HG02798 (cell line): ENCODE measurements around the gene PRMT9.

Source experiments
- ATAC-seq: cut with Tn5 transposase; IDR thresholded peaks from one replicate; pipeline ENCODE4 v1.9.1; 2021; ENCODE audit warnings: mild to moderate bottlenecking; ENCODE audit not compliant: unreplicated experiment, poor library complexity

PRMT9 gene

DNA sequence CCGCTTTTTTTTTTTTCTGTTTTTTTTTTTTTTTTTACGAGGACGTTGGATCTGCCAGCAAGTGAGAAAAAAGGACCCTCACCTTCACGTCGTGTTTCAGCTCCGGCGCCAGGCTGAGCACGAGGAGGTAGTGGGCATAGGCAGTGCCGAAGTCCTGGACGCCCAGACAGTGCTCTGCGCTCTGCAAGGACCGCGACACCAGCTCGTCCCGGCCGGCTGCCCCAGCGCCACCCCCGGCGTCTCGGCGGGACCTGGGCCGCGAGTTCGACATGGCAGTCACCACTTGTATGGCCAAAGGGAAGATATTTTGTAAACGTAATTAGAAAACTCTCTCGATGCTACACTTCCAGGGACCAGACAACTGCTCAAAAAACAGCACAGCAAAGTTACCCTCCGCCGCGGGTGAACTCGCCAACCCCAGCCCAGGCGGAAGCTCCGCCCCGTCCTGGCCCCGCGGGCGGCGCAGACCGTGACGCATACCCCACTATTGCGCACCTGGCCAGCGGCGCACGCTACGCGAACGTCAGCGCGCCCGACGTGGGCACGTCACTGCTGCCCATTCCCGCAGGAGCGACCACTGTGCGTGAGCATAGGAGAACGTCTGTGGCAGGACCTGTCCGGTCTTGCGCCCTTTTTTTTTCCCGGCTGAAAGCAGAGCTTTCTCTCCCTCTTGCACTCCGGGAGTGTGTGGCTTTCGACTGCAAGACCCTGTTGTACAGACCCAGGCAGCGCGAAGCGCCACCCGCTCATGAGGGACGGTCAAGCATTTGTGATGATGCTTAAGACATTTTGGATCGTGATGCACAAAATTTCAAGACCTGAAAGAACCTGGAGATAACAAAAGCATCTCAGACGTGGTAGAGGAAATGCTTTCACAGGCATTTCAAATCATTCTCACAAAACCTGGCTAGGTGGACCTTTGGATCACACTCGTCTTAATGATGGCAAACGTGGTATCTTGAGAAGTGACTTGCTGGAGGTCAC is at the start of gene PRMT9:
Gene PRMT9, minus strand, starts transcription at position 447 of the 984 bp plus-strand sequence. Its CDS starts 176 bp downstream, at position 271.
- ATAC-seq = peak; percentile 100

- peak; percentile 23 for ATAC-seq
Measured at GRCh38 chr4:147732518-147733235, 48.7 kb upstream of the PRMT9 start.

DNA sequence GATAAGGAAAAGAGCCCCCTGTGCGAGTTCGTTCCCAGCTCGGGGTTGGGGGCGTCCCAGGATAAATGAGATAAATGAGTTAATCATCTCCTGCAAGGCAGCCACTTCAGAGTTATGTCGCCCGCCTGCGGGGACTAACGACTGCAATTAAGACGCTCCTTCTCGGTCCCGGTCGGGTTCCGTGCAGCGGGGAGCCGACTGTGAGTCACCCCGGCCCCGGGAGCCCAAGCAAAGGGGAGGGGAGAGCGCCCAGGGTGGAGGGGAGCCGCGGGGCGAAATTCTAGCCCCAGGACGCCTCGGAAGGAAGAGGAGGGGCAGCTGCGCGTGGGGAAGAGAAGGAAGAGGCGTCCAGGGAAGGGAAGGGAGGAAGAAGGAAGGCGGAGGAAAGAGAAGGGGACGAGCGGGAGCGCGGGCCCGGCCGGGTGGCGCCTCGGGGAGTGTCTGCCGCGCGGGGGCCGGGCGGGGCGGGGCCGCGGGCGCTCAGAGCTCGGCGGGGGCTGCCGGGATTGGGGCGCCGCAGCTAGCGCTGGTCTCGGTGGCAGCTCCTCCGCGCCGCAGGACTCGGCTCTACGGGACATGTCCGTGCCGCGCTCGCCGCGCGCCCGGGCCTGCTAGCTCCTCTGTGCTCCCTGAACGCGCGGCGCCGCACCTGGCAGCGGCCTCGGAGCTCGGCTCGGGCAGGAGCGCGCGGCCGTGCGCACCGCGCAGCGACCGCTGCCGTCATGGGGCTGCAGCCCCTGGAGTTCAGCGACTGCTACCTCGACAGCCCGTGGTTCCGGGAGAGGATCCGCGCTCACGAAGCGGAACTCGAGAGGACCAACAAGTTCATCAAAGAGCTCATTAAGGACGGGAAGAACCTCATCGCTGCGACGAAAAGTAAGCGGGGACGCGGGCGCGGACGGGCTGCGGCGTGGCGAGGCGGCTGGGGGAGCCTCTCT is 47.9 kb upstream of the PRMT9 start, which contains the start of gene ARHGAP10:
Gene ARHGAP10, plus strand, starts transcription at position 509 of the 938 bp plus-strand sequence. Its CDS starts 214 bp downstream, at position 723.
- peak; percentile 74 for ATAC-seq

DNA sequence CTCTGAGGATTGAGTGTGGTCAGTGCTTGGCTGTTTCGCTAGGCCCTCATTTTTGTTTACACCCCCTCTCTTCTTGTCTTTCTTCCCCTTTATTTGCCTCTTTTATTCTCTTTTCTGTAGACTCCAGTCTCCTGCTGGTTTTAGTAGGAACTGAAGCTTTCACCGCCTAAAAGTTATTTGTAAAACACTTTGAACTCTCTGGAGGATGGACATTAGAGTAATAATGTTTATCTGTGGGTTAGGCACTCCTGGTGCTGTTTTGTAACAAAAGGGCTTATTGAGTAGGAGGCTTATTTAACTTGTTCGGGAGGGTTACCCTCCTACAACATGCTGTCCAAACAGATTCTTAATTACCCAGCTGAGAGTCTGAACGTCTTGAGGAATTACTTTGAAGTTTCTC is 46.4 kb upstream of the PRMT9 start:
- ATAC-seq = no peak

DNA sequence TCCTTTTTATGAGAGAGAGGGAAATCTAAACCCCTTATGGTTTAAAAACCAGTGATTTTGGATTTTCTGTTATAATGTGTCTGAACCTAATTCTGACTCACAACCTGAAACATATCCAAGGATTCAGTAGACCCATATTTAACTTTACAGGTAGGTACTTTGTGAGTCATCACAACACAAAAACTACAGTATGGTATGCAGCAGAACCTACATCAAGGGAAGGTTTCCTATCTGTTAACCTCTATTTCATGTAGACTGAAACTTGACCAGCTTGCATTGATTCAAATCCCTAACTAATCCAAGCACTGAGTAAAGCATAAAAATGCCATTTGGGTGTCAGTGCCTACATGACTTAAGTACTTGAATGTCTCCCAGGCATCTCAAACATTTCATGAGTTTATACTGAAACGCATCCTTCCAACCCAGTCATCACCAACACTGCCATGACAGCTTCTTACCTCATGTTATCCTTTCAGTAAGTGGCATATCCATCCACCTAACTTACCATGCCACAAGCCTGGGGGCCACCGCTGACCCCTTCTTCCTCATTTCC is 43.6 kb upstream of the PRMT9 start:
- no peak for ATAC-seq

- ATAC-seq = no peak
Measured at GRCh38 chr4:147725673-147726072, 41.7 kb upstream of the PRMT9 start.

DNA sequence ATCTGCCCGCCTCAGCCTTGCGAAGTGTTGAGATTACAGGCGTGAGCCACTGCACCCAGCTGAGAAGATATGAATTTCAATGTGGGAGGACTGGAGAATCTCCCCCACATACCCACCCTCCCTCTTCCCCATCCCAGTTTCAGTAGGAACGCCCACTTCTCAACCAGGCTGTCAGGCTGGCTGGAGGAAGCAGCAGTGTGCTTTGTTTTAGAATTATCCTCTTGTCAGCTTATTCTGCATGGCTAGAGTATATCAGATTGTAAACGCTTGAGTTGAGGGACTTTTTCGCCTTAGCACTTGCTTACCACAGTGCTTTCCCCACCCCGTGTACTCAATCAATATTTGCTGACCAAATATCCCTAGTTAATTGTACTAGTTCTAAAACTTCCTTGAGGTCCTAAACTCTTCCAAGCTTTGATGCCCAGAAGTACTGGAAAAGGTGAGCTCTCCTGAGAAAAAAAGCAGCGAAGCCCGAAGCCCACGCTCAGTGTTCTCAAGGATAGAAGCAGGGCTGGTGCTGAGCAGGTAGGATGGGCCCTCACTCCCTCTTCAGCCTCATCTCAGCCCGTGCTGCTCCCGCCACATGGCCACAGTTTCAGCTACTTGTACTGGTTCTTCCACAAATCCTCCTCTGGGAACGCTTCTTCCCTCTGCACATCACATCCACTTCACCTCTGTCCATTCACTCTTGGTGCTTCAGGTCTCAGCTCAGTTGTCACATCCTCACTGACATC is 40.7 kb upstream of the PRMT9 start:
- ATAC-seq = no peak

DNA sequence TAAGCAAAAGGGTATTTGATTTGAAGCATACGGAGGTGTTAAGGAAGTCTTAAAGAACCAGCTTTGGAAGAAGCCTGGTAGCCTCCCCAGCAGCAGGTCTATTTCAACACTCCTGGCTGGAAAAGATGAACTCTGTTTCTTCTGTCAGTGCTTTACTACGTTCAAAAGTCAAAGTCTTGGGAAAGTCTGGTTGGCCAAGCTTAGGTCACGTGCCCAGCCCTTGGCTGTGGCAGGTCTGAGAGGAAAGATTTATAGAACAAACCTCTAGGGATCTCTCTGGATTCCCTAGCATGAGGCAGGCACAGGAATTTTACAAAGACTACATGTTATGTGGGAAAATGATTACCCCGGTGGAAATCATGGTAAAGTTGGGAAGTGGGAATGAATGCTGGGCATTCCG is 39.4 kb upstream of the PRMT9 start:
- ATAC-seq = no peak

- ATAC-seq = peak; percentile 90
Measured at GRCh38 chr4:147717878-147718277, 33.9 kb upstream of the PRMT9 start.

GRCh38 chr4:147714575-147715401 is 30.8 kb upstream of the PRMT9 start:
- no peak for ATAC-seq

GRCh38 chr4:147709999-147710398 is 26.0 kb upstream of the PRMT9 start:
- no peak for ATAC-seq

DNA sequence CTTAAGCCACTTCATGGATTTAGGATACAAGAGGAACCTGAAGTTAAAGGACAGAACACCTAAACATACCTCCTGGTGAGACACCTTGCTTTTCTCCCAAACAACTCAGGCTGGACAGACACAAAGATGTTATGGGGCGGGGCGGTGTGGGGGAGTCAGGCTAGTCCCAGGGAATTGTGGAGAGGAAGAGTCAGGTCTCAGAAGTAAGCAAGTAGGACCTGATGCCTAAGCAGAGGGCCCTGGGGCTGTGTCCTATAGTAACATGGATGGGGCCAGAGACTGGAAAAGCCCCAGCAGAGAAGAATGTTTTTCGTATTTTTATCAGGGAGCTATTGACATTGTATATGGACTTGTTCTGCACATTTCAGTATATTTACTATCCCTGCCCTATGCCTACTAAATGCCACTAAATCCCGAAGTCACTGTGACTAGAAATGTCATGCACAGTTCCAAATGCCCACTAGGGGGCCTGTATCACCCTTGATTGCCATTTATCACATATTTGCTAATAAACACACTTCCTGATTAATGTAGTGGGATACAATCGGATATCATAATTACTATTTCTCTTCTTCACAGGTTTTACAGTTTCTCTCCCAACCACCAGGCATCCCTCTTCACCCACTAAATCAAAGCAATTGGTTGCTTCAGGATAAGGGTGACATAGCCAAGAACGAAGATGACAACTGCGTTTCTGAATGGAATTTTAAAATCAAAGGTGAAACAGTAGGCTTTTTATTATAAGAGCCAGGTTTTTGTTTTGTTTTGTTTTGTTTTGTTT is 24.1 kb upstream of the PRMT9 start:
- peak; percentile 72 for ATAC-seq

DNA sequence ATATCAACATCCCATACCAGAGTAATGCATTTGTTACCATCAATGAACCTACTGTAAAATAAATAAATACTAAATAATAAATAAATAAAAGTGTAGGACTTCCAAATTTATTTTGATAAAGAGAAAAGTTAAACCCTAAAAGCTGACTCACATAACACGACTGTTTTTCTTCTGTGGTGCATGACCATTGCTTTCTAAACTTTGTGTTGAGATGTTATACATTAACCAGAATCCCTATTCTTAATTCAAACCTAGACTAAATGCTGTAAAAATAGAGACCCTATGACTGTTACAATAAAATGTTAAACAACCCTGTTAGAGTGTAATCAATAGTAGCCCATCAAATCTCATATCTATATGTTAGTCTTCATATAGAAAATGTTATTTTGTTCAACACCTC is 20.9 kb upstream of the PRMT9 start:
- ATAC-seq = no peak

GRCh38 chr4:147696866-147697265 is 12.9 kb upstream of the PRMT9 start:
- no peak for ATAC-seq

DNA sequence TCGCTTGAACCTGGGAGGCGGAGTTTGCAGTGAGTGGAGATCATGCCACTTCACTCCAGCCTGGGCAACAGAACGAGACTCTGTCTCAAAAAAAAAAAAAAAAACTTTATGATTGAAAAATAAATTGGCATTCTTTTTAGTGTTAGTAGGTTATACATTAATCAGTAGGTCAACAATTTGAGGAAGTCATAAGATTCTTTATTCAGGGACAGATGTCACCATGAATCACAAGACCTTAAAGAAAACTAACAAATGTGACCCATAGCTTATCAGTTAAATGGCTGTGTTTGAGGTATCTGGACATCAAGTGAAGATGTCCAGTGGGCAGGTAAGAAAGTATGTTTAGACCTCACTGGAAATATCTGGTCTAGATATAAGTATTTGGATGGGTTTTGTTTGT is 9.3 kb upstream of the PRMT9 start:
- no peak for ATAC-seq

GRCh38 chr4:147691820-147692219 is 7.9 kb upstream of the PRMT9 start:
- no peak for ATAC-seq

DNA sequence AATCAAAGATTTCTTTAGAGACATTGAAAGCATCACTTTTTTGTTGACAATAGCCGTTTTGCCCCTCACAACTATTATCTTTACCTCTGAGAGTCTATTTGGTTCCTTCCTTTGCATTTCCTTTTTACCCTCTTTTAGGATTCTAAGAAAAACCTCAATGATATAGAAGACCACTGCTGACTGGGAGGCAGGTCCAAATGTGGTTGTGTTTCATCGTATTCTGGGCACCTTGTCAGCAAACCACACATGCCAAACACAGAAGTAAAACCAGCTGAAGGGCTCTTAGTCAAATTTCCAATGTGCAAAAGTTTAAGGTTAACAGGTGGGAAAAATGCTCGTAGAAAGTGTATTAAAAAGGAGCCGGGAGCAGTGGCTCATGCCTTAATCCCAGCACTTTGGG is 5.1 kb upstream of the PRMT9 start:
- no peak for ATAC-seq

DNA sequence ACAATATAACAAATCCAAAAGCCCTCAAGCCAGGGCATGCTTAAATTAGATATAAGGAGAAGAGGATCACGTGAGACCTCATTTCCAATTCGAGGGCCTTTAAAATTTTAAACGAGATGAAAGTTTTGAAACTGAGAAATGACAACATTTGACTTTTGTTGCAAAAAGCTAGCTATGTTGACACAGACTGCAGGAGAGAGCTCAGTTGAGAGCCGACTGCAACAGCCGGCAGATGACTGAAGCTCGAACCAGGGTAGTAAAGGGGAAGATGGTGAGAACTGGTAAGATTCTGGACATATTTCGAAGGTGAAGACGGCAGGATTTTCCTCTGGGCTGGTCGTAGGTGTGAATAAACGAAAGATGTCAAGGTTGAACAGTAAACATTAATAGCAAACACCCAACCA is 773 bp downstream of the PRMT9 start:
- no peak for ATAC-seq
